ENCODE data around the gene IL1A. TPM values are rescaled to one million over a fixed set of nuclear protein-coding genes. Genes with fewer than 3 reads are reported as not detected.

Gene IL1A
- total and polyA plus RNA-seq, 9 of the 15 experiments (the other 6 are each of a cell fraction or from before 2014, with no cell fraction given): 0.03 to 0.27 (median 0.14) TPM; not detected in 2

- H3K9ac ChIP-seq (ENCODE audit: insufficient read depth in 1 of 2, low read depth in 2 of 2, low read length in 2 of 2): no peak overlapping the region
- intact Hi-C loops (cut with micrococcal nuclease): no loop called here
- H3K4me3 ChIP-seq: no peak overlapping the region
- H4K20me1 ChIP-seq (replicated peaks; ENCODE audit: control insufficient read depth, insufficient read depth, low read length): no peaks in the 10 kb centered on the region
- 0 out of 5 replicates have a peak, but pooled peaks cover 0 to 5% of the 10 kb centered on the region in 2 experiments for H3K4me1 ChIP-seq (replicated peaks in 1 of 2; ENCODE audit: control insufficient read depth in 2 of 2, insufficient read depth in 2 of 2, low read length in 2 of 2)
- H3K36me3 ChIP-seq (ENCODE audit: control insufficient read depth, insufficient read depth, low read length): no peaks in the 10 kb centered on the region
- no peaks in the 10 kb centered on the region for H3K9me1 ChIP-seq (ENCODE audit: control insufficient read depth, insufficient read depth, low read length)
- no peaks in the 10 kb centered on the region for H3K27me3 ChIP-seq (ENCODE audit: control insufficient read depth in 2 of 2, insufficient read depth in 2 of 2, low read length in 2 of 2)
- ChIA-PET POLR2A (interaction anchor here (0.6 to 1.1 kb wide), 3 partner anchors 11 to 32 kb away, joined by 3 to 5 read pairs (median 3); partner anchors contain the start of gene IL1A), CTCF (ENCODE audit: low intra/inter-chr PET ratio) (no interaction called here)
- no peak overlapping the region for H2AFZ ChIP-seq (ENCODE audit: low read depth, low read length)
- H3K4me2 ChIP-seq (ENCODE audit: insufficient read depth, low read length): no peak overlapping the region
- FAIRE-seq (no peak), ATAC-seq (no peak), DNase-seq (ENCODE audit: extremely low read depth in 1 of 4, low spot score in 3 of 4) (no peak)
- H3K9me3 ChIP-seq (replicated peaks; ENCODE audit: control insufficient read depth, insufficient read depth, low read depth, low read length): no peaks in the 10 kb centered on the region
- BruUV-seq (replicated peaks): no TSS peak
- TF ChIP-seq ZNF764 (CRISPR knock-in tag; IDR thresholded peaks at IDR 0.05; ENCODE audit: low read depth): no peak
- TF ChIP-seq KHSRP (IDR thresholded peaks at IDR 0.05): no peak
- no peak for TF ChIP-seq MIER1 (IDR thresholded peaks at IDR 0.05; ENCODE audit: low read depth)
- no peak for TF ChIP-seq ZNF76 (CRISPR knock-in tag; IDR thresholded peaks at IDR 0.05; ENCODE audit: borderline replicate concordance)
- TF ChIP-seq FOXK1 (CRISPR knock-in tag; IDR thresholded peaks at IDR 0.05; ENCODE audit: borderline replicate concordance): no peak
- TF ChIP-seq EP400 (IDR thresholded peaks at IDR 0.05): no peak
- no peak for TF ChIP-seq MGA (IDR thresholded peaks at IDR 0.05)
- TF ChIP-seq CXXC5 (CRISPR knock-in tag; IDR thresholded peaks at IDR 0.05): no peak
- TF ChIP-seq EZH2 (IDR thresholded peaks at IDR 0.05; ENCODE audit: borderline replicate concordance, low read depth, low read length): no peak
- no peak for TF ChIP-seq FOXJ3 (CRISPR knock-in tag; IDR thresholded peaks at IDR 0.05)
- no peak for TF ChIP-seq ZNF23 (CRISPR knock-in tag; IDR thresholded peaks at IDR 0.05)
- TF ChIP-seq HDAC6 (IDR thresholded peaks at IDR 0.05; ENCODE audit: low read depth, low read length): no peak
- 3% methylated on average over 2 of the region's 2 CpGs for WGBS (ENCODE audit: insufficient coverage, low coverage, missing lambda C conversion rate)
- no peaks in the 10 kb centered on the region for H3K79me2 ChIP-seq (ENCODE audit: control insufficient read depth, insufficient read depth, low read length)
- in situ Hi-C loops (cut with MboI): no loop called here
- H3K27ac ChIP-seq (ENCODE audit: extremely low read depth, low read depth, low read length): no peak overlapping the region
Observed at GRCh38 chr2:112772911-112773475, 11.3 kb downstream of the IL1A start.

Data from K562 (cell line).